HG02852 (cell line): ENCODE data around the gene DNAJA4.
A peak's percentile ranks its signal among the peaks of the same experiment; 100 is the strongest.

Source experiments
- ATAC-seq: cut with Tn5 transposase; IDR thresholded peaks from one replicate; pipeline ENCODE4 v1.9.1; 2021; ENCODE audit warnings: mild to moderate bottlenecking, moderate library complexity; ENCODE audit not compliant: unreplicated experiment

The DNAJA4 gene

DNA sequence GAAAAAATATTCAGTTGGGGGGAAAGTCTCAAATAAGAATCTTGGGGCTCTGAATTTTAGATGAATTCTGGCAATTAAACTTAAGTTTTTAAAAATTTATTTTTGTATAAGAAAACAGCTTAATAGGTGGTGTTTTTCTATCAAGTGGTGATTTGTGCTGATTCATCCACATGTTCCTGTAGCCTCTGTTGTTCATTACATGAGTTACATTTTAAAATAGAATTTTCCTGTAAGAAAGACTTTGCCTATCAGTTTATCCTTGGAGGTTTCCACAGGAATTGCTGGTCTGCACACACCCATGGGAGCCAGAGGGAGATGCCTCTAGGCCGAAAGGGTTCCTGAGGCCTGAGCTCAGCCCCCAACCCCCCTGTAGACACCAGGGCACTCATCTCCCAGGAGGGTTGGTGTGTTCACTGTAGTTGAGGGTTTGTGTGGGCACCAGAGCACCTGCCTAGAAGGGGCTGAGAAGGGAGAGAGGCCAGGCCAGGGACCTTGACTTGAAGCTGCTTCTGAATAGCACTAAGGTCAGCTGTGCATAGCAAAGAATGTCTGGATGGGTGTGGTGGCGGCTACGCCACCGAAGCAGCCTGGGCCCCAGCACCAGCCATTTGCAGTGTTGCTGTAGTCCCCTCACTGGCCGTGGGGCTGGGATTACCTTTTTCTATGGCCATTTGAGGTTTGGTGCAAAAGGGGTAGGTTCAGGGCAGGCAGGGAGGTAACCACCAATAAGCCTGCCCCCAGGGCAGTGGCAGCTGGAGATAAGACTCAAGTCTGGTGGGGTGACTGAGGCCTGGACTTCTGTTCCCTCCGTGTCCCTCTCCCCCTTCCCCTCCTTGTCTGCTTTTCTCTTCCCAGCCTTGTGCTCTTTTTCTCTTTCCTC, 11.9 kb downstream of the DNAJA4 start:
- no peak for ATAC-seq

DNA sequence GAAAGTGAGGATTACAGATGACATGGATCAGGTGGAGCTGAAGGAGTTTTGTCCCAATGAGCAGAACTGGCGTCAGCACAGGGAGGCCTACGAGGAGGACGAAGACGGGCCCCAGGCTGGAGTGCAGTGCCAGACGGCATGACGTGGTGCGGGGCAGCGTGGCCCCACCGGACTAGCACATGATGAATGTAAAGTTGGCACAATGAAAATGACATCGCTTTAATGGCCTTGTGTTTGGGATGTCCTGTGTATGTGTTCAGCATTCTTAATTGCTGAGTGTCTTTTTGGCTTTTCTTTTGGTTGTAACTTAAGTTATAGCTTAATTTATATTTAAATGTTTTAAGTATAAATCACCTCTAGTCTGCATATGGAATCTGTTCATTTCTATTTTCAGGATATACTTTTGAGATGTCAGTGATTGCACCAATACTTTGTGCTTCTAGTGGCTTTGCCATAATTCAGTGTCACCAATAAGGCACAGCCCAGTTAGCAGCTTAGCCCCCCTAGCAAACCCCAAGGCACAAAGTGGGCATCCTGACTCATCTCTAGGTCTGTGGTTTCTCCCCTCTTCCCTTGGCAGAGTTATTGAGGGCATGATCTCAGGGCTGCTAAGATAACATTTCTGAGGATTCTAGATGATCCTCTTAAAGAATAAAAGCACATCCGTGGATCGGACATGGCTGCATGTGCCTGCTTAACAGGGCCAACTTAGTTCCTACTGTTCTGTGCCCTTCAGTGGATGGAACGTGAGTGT, 16.1 kb downstream of the DNAJA4 start:
- no peak for ATAC-seq

DNA sequence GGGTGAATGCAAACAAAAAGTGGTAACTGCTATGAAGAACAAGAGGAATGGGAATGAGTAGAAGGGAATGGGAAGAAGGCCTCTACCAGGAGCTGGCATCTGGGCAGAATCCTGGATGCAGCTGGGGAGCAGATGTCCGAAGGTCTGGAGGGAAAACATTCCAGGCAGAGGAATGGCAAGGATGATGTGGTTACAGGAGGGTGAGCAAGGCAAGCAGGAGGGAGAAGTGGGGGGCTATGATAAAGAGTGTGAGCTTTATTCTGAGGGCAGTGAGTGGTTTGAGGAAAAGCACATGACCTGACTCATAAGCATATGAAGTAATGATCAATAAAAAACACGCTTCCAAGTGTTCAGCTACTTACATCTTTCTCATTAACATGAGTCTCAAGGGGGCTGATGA, 18.0 kb downstream of the DNAJA4 start:
- no peak for ATAC-seq

DNA sequence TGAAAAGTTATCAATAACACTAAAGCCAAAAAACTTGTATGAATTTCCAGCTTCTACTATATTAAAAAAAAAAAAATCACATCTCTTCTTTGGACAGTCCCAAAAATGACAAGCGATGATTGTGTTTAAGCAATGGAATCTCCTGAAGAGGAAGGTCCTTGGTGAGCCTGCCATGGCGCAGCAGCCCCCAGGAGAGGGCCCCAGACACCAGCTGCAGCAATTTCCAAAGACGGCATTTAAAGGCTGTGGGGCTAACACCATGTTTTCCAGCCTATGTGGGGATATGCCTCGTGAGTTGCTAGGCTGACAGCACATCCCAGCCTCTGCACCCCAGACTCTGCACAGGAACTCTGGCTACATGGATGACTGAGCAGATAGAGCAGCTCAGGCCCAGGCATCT, 20.4 kb downstream of the DNAJA4 start:
- ATAC-seq, result no peak

DNA sequence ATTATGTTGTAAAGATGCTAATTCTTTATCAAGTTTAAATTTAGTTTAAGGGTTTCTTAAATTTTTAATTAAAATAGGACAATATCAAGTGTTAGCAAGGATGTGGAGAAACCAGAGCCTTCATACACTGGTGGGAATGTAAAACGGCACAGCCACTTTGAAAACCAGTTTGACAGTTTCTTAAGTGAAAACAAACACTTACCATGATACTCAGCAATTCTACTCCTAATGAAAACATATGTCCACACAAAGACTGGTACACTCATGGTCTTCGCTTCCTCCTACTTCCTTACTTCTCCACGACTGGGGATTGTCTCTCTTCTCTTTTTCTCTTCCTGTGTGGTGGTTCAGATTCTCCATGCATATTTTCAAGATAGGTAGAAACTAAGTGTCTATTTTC, 25.9 kb downstream of the DNAJA4 start:
- ATAC-seq, result no peak

DNA sequence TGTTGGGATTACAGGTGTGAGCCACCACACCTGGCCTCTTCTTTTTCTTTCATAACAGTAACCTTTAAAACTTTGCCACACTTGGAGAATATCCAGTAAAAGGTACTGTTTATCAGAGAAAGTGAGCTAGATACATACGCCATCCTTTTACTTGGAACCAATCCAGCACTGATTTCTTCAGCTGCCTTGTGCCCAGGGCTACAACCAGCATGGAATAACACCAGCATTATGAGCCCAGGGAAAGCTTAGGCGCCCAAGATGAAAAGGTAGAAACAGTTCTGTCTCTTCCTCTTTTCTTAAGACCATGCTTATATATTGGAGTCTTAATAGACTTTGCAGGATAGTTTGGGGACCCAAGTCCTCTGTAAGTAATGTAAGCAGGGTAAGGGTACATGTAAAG, 26.7 kb downstream of the DNAJA4 start:
- ATAC-seq, result no peak

DNA sequence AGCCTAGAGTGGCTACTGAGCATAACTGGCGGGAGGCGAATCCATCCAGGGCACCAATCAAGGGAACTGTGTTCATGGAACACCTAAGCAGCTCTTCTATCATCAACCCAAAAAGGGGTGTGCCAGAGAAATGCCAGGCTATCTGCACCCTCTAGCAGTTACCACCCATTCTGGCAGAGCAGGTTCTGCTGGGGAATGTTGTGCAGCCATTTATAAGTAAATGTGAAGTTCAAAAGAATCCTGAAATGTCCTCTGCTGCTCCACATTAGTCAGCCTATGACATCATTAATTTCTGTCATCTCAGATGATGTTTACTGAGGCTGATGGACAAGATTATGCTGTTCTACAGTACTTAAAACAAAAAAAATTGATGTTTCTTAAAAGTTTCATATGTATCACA, 27.3 kb downstream of the DNAJA4 start:
- no peak for ATAC-seq

DNA sequence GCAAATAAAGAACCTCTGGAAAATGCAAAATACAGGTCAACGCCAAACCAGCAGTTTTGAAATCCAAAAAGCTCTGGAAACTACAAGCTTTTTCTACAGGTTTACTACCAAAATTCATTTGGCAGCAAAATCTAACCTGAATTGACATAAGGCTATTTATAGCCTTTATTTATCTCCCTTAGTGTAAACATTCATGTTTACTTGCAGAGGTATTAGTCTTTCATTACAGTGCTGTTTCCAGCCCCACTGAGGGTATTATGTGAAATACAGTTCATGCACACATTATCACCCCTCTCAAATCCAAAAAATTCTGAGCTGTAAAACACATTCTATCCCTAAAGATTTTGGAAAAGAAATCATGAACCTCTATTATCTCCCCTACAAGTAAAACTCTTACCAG, 27.9 kb downstream of the DNAJA4 start:
- ATAC-seq, result no peak

DNA sequence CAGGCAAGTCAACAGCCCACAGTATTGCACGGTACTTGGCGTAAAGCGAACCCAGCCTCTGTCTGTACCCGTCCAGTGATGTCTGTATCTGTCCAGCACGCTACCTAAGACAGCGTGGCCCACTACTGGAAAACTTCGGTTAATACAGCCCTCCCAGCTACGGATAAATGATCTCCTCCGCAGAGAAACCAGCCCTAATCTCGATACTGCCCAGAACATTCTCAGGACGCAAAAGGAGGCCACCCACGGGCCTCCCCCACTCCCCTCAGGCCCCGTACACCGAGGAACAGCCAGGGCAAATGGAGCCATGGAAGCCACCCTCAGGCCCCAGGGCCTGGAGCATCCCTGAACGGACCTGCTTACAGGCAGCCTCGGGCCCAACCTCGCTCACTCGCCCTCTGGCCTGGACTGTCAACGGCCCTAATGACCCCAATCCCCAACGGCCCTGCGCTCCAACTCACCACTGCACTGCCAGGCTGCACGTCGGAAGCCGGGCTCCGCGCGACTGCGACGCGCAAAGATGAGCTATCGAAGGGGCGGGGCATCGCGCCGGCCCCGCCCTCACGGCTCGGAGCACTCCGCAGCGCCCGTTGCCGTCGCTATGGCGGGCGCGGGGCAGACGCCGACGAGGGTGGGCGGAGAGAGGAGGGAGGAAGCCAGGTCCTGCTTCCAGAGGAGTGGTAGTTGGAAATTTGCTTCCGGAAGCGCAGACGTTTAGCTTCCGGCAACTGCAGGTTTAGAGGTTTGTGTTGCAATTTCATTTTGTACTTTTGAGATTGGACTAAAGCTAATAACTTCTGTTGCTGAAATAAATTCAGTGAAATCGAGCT, 35.0 kb downstream of the DNAJA4 start, which contains the start of gene SKIC8:
TSS of gene SKIC8 (minus strand) at position 509 of the 830 bp plus-strand sequence. CDS start 3,923 bp downstream, outside the sequence.
- ATAC-seq, result peak; percentile 79

DNA sequence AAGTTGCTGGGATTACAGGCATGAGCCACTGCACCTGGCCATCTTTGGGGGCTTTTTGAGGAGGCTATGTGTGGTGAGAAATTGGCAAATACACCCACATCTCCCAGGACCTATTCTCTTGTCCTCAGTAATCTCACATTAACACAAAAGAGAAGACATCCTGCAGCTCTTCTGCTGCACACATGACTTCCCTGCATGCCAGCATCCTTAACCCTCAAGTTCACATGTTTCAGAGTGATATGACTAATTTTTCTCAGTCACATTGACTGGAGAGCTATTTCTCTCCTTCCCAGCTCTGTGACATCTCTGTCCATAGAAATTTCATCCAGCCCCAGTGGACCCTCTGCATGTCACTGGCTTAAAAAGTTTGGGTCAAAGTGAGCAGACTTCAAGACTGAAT, 37.0 kb downstream of the DNAJA4 start:
- no peak for ATAC-seq

DNA sequence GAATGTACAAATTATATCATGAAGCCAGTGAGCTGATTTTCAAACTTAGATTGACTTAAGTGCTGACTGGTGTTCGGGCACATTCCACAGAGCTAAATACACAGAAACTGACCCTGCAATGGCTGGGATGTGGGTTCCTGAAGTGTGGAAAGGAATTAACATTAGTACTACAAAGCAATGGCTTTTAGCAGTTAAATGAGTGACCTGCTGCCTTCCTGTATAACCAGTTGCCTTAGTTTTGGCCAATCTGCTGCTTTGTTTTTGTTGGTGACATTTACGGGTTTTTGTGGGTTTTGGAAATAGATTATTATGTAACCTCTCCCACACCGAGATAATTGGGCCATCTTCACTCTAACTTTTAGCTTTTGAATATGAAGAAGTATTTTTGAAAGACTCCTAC, 37.5 kb downstream of the DNAJA4 start:
- ATAC-seq, result no peak

DNA sequence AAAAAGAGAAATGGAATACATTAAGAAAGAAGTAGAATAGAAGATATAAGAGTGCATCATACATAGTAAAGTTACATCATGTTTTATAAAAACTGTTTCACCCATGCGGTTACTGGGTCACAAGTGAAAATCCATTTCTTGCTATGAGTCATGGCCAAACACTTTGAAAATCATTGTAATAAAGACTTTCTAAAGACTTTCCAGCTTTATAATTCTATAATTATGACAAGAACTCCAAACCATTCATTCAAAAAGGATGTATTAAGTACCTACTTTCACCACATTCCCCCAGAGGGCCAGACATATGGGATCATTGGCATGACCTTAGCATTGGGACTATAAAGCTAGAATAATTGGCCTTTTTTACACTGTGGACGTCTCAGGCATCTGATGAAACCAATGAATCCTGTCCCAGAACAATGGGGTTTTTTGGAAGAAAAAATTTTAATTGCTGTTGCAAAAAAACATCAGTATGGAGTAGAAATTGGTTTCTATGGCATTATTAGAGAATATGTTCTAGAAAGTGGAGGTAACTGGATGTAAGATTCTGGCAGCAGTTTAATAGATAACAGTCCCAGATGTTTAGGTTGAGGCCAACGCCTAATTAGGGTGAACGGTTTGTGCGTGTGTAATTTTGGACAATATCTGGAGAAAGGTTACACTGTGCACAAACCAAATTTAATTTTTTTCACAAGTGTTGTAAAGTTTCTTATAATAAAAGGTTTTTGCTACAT, 38.4 kb downstream of the DNAJA4 start:
- ATAC-seq, result no peak

DNA sequence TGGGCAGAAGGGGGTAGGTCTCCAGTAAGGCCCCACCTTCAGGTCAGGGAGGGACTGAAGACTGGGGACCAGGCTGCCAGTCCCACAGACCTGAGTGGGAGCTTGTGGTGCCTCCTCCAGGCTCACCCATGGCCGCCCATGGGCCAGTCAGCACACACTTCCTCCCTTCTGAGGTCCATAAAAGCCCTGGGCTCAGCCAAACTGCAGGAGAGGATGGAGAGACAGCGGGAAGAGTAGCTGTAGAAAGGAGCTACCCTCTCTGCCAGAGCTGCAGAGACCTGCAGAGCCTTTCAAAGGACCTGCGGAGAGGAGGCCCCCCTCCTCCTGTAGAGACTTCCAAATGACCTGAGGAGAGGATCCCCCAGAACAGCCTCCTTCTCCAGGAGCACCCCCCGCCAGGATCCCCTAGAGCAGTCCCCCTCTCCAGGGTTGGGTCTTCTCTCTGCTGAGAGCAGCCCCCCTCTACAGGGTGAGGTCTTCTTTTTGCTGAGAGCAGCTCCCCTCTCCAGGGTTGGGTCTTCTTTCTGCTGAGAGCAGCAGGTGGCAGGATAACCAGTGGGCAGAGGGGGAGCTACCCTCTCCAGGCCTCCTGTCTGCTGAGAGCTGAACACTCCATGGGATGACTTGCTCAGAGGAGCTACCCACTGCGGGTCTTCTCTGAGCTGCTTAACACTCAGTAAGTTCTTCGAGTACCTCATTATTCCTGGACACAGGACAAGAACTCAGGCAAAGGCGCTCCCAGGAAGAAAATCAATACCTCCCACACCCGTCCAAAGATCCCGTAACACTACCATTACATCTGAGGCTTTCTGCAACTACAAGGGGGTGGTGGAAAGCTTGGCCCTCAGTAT, 40.1 kb downstream of the DNAJA4 start:
- ATAC-seq, result no peak

DNA sequence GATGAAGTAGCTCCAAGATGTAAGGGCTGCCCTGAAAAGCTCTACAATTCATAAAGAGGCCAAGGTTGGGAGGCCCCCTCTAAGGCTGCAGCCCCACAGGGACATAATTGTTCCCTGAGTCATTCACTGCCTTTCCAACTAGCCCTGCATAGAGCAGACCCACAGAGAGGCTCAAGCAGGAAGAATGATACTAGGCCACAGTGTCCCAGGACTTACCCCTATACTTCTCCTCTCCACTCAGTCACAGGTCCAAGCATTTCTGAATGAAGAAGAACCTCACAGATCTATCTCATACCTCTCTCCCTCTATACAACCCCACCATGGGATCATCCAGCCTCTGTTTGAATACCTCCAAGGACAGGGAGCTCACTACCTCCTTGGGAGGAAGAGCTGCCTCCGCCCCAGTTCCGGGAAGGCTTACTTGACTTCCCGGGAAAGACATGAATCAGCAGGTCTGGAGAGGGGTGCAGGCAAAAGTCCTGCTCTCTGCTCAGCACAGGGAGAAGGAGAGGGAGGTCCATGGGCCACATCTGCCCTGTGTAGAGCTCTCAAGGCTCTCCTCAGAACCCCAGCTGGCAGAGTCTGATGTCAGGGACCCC, 41.9 kb downstream of the DNAJA4 start:
- no peak for ATAC-seq

DNA sequence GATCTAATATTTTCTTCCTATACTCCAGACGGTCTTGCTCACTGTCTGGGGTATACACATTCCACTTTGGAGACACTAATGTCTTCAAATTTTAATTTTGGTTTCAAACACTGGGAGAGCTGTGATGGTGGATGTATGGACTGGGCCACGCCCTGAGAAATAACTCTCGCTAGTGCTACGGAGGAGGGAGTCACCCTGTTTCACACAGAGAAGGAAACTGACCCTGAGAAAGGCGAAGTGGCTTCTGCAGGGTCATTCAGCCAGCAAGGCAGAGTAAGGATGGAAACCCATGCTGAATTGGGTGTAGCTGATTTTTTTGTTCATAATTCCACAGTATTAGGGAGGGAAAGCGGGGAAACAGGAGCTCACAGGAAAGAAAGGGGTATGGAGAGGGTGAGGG, 43.6 kb downstream of the DNAJA4 start:
- no peak for ATAC-seq

DNA sequence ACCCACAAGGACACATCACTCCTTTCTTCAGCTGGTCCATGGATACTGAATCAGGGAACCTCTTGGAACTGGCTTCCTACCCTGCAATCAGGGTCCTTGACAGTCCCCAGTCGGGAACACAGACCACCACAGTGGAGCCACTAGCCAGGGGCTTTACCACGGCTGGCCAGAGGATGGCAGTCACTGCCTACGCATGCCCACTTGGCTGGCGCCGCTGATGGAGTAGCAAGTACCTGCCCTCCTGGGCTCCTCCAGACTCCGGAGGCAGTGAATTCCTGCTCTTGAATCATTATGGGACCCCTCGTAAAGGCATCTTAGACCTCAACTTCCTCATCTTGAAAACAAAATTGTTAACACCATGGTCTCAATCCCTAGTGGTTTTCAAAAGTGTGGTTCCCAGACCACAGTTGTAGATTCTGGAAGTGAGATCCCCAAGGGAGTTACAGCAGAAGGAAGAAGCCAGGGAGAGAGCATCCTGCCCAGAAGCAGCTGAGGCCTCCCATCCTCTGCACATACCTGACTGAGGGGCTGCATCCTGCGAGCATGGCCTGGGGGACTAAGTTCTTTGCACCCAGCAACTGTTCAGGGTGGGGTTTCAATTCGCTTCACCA, 44.2 kb downstream of the DNAJA4 start:
- peak; percentile 47 for ATAC-seq

DNA sequence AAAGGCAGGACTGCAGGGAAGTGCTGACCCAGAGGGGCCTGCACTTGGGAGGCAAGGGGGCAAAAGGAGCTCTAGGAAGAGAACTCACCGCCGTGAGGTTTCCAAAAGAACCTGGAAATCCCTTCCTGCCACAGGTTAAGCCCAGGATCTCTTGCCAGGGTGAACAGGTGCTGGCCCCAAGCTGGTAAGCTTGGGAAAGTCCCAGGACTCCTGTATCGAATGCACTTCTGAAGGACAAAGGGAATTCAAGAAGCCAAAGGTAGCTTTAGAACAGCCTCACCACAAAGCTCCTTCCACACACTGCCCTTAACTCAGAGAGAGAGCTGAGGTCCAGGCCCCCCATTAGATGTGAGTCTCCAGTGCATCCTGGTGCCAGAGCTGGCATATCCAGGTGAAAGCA, 46.9 kb downstream of the DNAJA4 start:
- no peak for ATAC-seq

DNA sequence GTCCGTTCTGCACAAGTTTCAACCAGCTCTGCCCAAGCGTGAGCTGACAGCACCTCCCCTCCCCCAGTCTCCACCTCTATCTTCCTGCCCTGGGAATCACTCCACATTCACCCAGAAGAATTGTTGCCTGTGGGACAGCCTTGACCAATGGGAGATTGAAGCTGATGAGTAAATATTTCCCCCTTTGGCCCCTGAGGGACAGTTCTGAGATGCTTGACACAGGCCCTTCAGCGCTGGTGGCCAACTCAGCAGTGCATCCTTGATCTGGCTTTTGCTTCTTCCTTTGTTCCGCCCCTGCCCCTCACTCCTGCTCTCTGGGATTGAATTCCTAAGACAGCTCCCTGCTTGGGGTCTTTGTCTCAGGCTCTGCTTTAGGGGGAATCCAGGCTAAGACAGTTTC, 48.2 kb downstream of the DNAJA4 start:
- no peak for ATAC-seq

DNA sequence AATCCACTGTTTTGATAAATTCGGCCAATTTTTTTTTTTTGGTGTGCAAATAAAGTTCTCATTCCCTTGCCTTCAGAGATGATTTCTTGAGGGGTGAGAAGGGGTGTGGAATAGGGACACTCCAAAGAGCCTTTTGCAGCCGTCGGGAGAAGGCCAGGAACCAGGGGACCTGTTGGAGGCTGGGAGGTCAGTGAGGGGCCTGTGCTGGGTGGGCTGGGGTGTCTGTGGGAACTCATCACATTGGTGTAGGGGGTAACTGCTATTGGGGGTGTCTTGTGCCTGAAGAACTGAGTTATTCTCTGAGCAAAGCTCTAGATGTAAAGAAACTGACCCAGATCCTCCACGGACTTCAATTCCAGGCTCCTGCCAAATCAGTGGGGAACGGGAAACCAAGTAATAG, 48.6 kb downstream of the DNAJA4 start:
- no peak for ATAC-seq
